HFF-Myc (cell line): ENCODE measurements around the gene F8.

ENCODE experiments used
- DNase-seq: peaks from one replicate; pipeline ENCODE4 v3.0.0-alpha.2; 2011; ENCODE audit warnings: low read depth; ENCODE audit errors: extremely low read depth
- H3K4me3 ChIP-seq: replicated peaks from 2 replicates; pipeline ENCODE4 v1.5.1; 2011; ENCODE audit warnings: low read depth, mild to moderate bottlenecking, control low read depth, low read length
- TF ChIP-seq, protein P1 (sequence below): IDR thresholded peaks from 2 replicates; pipeline ENCODE4 v1.5.1; 2012; ENCODE audit warnings: mild to moderate bottlenecking, low read depth, low read length, control low read depth; ENCODE audit errors: missing control alignments

The F8 gene

GRCh38 chrX:154791467-154791866, 231.1 kb downstream of the F8 start:
- H3K4me3 ChIP-seq, result no peak overlapping the region
- TF ChIP-seq, protein P1, sequence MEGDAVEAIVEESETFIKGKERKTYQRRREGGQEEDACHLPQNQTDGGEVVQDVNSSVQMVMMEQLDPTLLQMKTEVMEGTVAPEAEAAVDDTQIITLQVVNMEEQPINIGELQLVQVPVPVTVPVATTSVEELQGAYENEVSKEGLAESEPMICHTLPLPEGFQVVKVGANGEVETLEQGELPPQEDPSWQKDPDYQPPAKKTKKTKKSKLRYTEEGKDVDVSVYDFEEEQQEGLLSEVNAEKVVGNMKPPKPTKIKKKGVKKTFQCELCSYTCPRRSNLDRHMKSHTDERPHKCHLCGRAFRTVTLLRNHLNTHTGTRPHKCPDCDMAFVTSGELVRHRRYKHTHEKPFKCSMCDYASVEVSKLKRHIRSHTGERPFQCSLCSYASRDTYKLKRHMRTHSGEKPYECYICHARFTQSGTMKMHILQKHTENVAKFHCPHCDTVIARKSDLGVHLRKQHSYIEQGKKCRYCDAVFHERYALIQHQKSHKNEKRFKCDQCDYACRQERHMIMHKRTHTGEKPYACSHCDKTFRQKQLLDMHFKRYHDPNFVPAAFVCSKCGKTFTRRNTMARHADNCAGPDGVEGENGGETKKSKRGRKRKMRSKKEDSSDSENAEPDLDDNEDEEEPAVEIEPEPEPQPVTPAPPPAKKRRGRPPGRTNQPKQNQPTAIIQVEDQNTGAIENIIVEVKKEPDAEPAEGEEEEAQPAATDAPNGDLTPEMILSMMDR, result no peak
- no peak for DNase-seq
